Liver (tissue), 9 donors: ENCODE data around the gene KAT6B. TPM values are rescaled to one million over a fixed set of nuclear protein-coding genes. Genes with fewer than 3 reads are reported as not detected.

Experiments used
- DNase-seq: peaks from one replicate; pipeline ENCODE4 v3.0.0-alpha.2; 2017; ENCODE audit warnings: low spot score
- H3K27ac ChIP-seq, 2 donors: one replicate each; pipeline ENCODE4 v1.7.0; 2013; ENCODE audit warnings: inconsistent platforms in 2 of 2, low read length in 2 of 2, control low read depth in 1 of 2, low read depth in 1 of 2, mild to moderate bottlenecking in 1 of 2
- H3K27me3 ChIP-seq, 4 donors: one replicate each; pipeline versions ENCODE4 v1.6.1 to v1.7.0; 2013; ENCODE audit warnings: low read length in 3 of 4, inconsistent platforms in 1 of 4, mild to moderate bottlenecking in 1 of 4, moderate library complexity in 1 of 4; ENCODE audit not compliant: control insufficient read depth in 4 of 4, insufficient read depth in 4 of 4
- H3K36me3 ChIP-seq, 4 donors: one replicate each; pipeline versions ENCODE4 v1.6.1 to v1.7.0; 2013; ENCODE audit warnings: low read length in 3 of 4, mild to moderate bottlenecking in 3 of 4, low read depth in 1 of 4, moderate library complexity in 1 of 4; ENCODE audit not compliant: control insufficient read depth in 4 of 4, insufficient read depth in 3 of 4
- H3K4me1 ChIP-seq, 4 donors: one replicate each; pipeline versions ENCODE4 v1.6.1 to v1.7.0; 2013; ENCODE audit warnings: low read length in 3 of 4, mild to moderate bottlenecking in 3 of 4, moderate library complexity in 1 of 4; ENCODE audit not compliant: control insufficient read depth in 4 of 4, insufficient read depth in 4 of 4
- H3K4me3 ChIP-seq, 3 donors: one replicate each; pipeline versions ENCODE4 v1.6.1 to v1.7.0; 2013; ENCODE audit warnings: low read length in 3 of 3, control low read depth in 1 of 3, low read depth in 1 of 3, mild to moderate bottlenecking in 1 of 3
- H3K9ac ChIP-seq, 2 donors: one replicate each; pipeline ENCODE4 v1.7.0; 2013; ENCODE audit warnings: low read length in 2 of 2, mild to moderate bottlenecking in 2 of 2, moderate library complexity in 2 of 2, control low read depth in 1 of 2, low read depth in 1 of 2
- H3K9me3 ChIP-seq, 4 donors: one replicate each; pipeline versions ENCODE4 v1.6.1 to v1.7.0; 2013; ENCODE audit warnings: low read length in 3 of 4; ENCODE audit not compliant: control insufficient read depth in 4 of 4
- ATF3 ChIP-seq: IDR thresholded peaks from 2 replicates; pipeline ENCODE4 v1.6.1; 2016; ENCODE audit warnings: antibody characterized with exemption
- CTCF ChIP-seq: fragments of 150-350 bp; IDR thresholded peaks from 2 replicates; pipeline ENCODE4 v1.5.1; 2017; ENCODE audit warnings: improper control_type of control experiment, low read depth, low read length; ENCODE audit not compliant: missing input control
- EGR1 ChIP-seq, 2 donors: IDR thresholded peaks; 2 replicates each; pipeline ENCODE4 v1.6.1; 2016 to 2018; ENCODE audit warnings: antibody characterized with exemption in 2 of 2, low read depth in 2 of 2
- FOXA1 ChIP-seq: IDR thresholded peaks from 2 replicates; pipeline ENCODE4 v1.6.1; 2016; ENCODE audit warnings: antibody characterized with exemption
- FOXA2 ChIP-seq: IDR thresholded peaks from 2 replicates; pipeline ENCODE4 v1.6.1; 2016; ENCODE audit warnings: antibody characterized with exemption
- GABPA ChIP-seq, 2 donors: IDR thresholded peaks in 1 of 2; conservative IDR thresholded peaks in 1 of 2; 2 replicates each; pipeline ENCODE4 v1.6.1; 2016; ENCODE audit warnings: antibody characterized with exemption in 2 of 2, mild to moderate bottlenecking in 1 of 2, moderate library complexity in 1 of 2
- HNF4A ChIP-seq, 2 donors: conservative IDR thresholded peaks; 2 replicates each; pipeline ENCODE4 v1.6.1; 2016; ENCODE audit warnings: antibody characterized with exemption in 2 of 2, mild to moderate bottlenecking in 2 of 2
- HNF4G ChIP-seq: IDR thresholded peaks from 2 replicates; pipeline ENCODE4 v1.6.1; 2016; ENCODE audit warnings: antibody characterized with exemption
- MAX ChIP-seq: IDR thresholded peaks from 2 replicates; pipeline ENCODE4 v1.6.1; 2016; ENCODE audit warnings: antibody characterized with exemption
- NR2F2 ChIP-seq: IDR thresholded peaks from 2 replicates; pipeline ENCODE4 v1.6.1; 2016; ENCODE audit warnings: antibody characterized with exemption
- RAD21 ChIP-seq, 2 donors: IDR thresholded peaks; 2 replicates each; pipeline ENCODE4 v1.6.1; 2016; ENCODE audit warnings: antibody characterized with exemption in 2 of 2, mild to moderate bottlenecking in 2 of 2
- RXRA ChIP-seq, 2 donors: IDR thresholded peaks; 2 replicates each; pipeline ENCODE4 v1.6.1; 2017 to 2018; ENCODE audit warnings: antibody characterized with exemption in 2 of 2, mild to moderate bottlenecking in 1 of 2
- SP1 ChIP-seq: IDR thresholded peaks from 2 replicates; pipeline ENCODE4 v1.6.1; 2018; ENCODE audit warnings: antibody characterized with exemption, mild to moderate bottlenecking
- TAF1 ChIP-seq: conservative IDR thresholded peaks from 2 replicates; pipeline ENCODE4 v1.6.1; 2016; ENCODE audit warnings: antibody characterized with exemption, mild to moderate bottlenecking
- YY1 ChIP-seq: IDR thresholded peaks from 2 replicates; pipeline ENCODE4 v1.6.1; 2016; ENCODE audit warnings: antibody characterized with exemption, mild to moderate bottlenecking
- ZBTB33 ChIP-seq: IDR thresholded peaks from 2 replicates; pipeline ENCODE4 v1.6.1; 2016; ENCODE audit warnings: antibody characterized with exemption
- whole genome bisulfite sequencing: extraction: QIAGEN DNeasy Blood & Tissue Kit; methylation state at CpG from one replicate; pipeline ENCODE4 v1.1.7; 2013; 5-methylcytosine and 5-hydroxymethylcytosine counted together
- polyA plus RNA-seq, 2 donors: library from polyadenylated mRNA; stranded (reverse) in 1 of 2; unstranded in 1 of 2; fragments of 200-250 nt in 1 of 2; fragments of >200 nt in 1 of 2; fragmentation: Nextera tagmentation in 1 of 2; extraction: Ambion mirVana in 1 of 2; gene quantifications; one replicate each; pipeline versions ENCODE4 v1.2.1 to v1.2.3, GENCODE V29; 2013 to 2015
- total RNA-seq, 2 donors: library from RNA; depleted of rRNA; stranded (reverse); fragments of >200 nt; gene quantifications; one replicate each; pipeline ENCODE4 v1.2.3, GENCODE V29; 2014
- donor health status: healthy.
- donor health status: healthy.
- donor health status: healthy.
- donor health status: healthy.
- donor health status: healthy.

Gene KAT6B
- total and polyA plus RNA-seq, 4 donors, result 2.0 to 21.2 (median 8.8) TPM

- 19% methylated on average over 2 of the region's 2 CpGs for whole genome bisulfite sequencing
- Histone ChIP-seq H3K4me3 (no peak overlapping the region), H3K36me3 (peaks cover 0 to 4% (median 1%) of the 10 kb centered on the region in 4 donors), H3K27ac (no peak overlapping the region), H3K9ac (no peak overlapping the region), H3K4me1 (peaks cover 10 to 49% (median 23%) of the 10 kb centered on the region in 4 donors), H3K27me3 (no peaks in the 10 kb centered on the region), H3K9me3 (no peaks in the 10 kb centered on the region)
- no peak for TF ChIP-seq EGR1 (IDR thresholded peaks at IDR 0.05; ENCODE audit: low read depth in 2 of 2)
- no peak for TF ChIP-seq FOXA1
- no peak for TF ChIP-seq RXRA (IDR thresholded peaks at IDR 0.05)
- no peak for TF ChIP-seq CTCF
- no peak for TF ChIP-seq ATF3
- TF ChIP-seq SP1, result no peak
- no peak for TF ChIP-seq HNF4G
- TF ChIP-seq YY1, result no peak
- no peak for TF ChIP-seq ZBTB33
- no peak for TF ChIP-seq TAF1
- TF ChIP-seq GABPA (IDR thresholded peaks at IDR 0.05 in 1 of 2, conservative IDR thresholded peaks at IDR 0.05 in 1 of 2), result no peak
- TF ChIP-seq FOXA2, result no peak
- TF ChIP-seq NR2F2, result no peak
- TF ChIP-seq MAX, result no peak
- no peak for TF ChIP-seq RAD21 (IDR thresholded peaks at IDR 0.05)
- DNase-seq, result no peak
Observed at GRCh38 chr10:74973741-74974392, 147.5 kb downstream of the KAT6B start.

- H3K36me3 ChIP-seq, result peaks cover 0 to 3% (median 1%) of the 10 kb centered on the region in 4 donors
- peaks cover 9 to 41% (median 16%) of the 10 kb centered on the region in 4 donors for H3K4me1 ChIP-seq
- 97% methylated on average over 9 of the region's 9 CpGs for WGBS
- no peak for DNase-seq
- no peaks in the 10 kb centered on the region for H3K9me3 ChIP-seq
- no peaks in the 10 kb centered on the region for H3K27me3 ChIP-seq
- peak overlapping the region; percentile 52 to 57 for H3K27ac ChIP-seq
- no peak overlapping the region for H3K4me3 ChIP-seq
- TF ChIP-seq GABPA (IDR thresholded peaks at IDR 0.05 in 1 of 2, conservative IDR thresholded peaks at IDR 0.05 in 1 of 2), result no peak
- no peak for TF ChIP-seq RXRA (IDR thresholded peaks at IDR 0.05)
- no peak for TF ChIP-seq YY1
- no peak for TF ChIP-seq MAX
- TF ChIP-seq EGR1 (IDR thresholded peaks at IDR 0.05; ENCODE audit: low read depth in 2 of 2), result no peak
- no peak for TF ChIP-seq CTCF
- TF ChIP-seq FOXA1, result no peak
- TF ChIP-seq HNF4G, result no peak
- no peak for TF ChIP-seq TAF1
- no peak for TF ChIP-seq SP1
- no peak for TF ChIP-seq HNF4A (conservative IDR thresholded peaks at IDR 0.05)
- H3K9ac ChIP-seq, result peak overlapping the region in 1 of 2 donors; percentile 3
Observed at GRCh38 chr10:74975758-74976157, 149.4 kb downstream of the KAT6B start.
